ENCODE data around the gene DNMT3L. TPM values are rescaled to one million over a fixed set of nuclear protein-coding genes. Genes with fewer than 3 reads are reported as not detected.

DNMT3L gene
- total and polyA plus RNA-seq, 2 experiments from 2014 or later: 0.27 TPM; not detected in 1

- TF ChIP-seq ZNF462 (CRISPR knock-in tag; IDR thresholded peaks at IDR 0.05): no peak
- TF ChIP-seq STAT1 (IDR thresholded peaks at IDR 0.05; ENCODE audit: unreplicated experiment): no peak
Observed at GRCh38 chr21:44299085-44299457, 37.4 kb upstream of the DNMT3L start (continued).

- H3K27ac Mint-ChIP-seq: no peak overlapping the region
- no peak for ATAC-seq
- Histone ChIP-seq H3K4me1 (ENCODE audit: insufficient read depth) (no peaks in the 10 kb centered on the region), H3K36me3 (ENCODE audit: insufficient read depth) (no peaks in the 10 kb centered on the region), H3K9me2 (ENCODE audit: insufficient read depth) (no peaks in the 10 kb centered on the region), H3K79me2 (replicated peaks; ENCODE audit: insufficient read depth) (0 out of 2 replicates have a peak, but pooled peaks cover 3% of the 10 kb centered on the region), H3K4me2 (no peak overlapping the region), H3K4me3 (no peak overlapping the region), H2AFZ (no peak overlapping the region), H4K20me1 (replicated peaks; ENCODE audit: insufficient read depth) (no peaks in the 10 kb centered on the region), H3F3A (replicated peaks; ENCODE audit: low read depth) (0 out of 2 replicates have a peak, but pooled peaks cover 4% of the 10 kb centered on the region), H3K27ac (ENCODE audit: low read depth) (no peak overlapping the region), H3K27me3 (ENCODE audit: insufficient read depth) (peaks cover 10% of the 10 kb centered on the region; the same call in 1 of the 2 replicates)
- no peak for DNase-seq (ENCODE audit: low spot score)
- peak overlapping the region; percentile 30; the same call in 2 of the 3 replicates for H3K4me3 Mint-ChIP-seq
- peaks cover 4% of the 10 kb centered on the region; the same call in 2 of the 3 replicates for H3K4me1 Mint-ChIP-seq
- H3K27me3 Mint-ChIP-seq (ENCODE audit: insufficient read depth, low read depth, poor library complexity): peaks cover 10% of the 10 kb centered on the region
- no peaks in the 10 kb centered on the region for H3K36me3 Mint-ChIP-seq (ENCODE audit: low read depth)
- no peaks in the 10 kb centered on the region for H3K9me3 Mint-ChIP-seq
- TF ChIP-seq STAT1 (IDR thresholded peaks at IDR 0.05; ENCODE audit: unreplicated experiment): no peak
- TF ChIP-seq ZNF331 (CRISPR knock-in tag; IDR thresholded peaks at IDR 0.05; ENCODE audit: low read depth): no peak
- no peak for TF ChIP-seq ZNF114 (CRISPR knock-in tag; IDR thresholded peaks at IDR 0.05)
- no peak for TF ChIP-seq POLR2AphosphoS5 (IDR thresholded peaks at IDR 0.05; ENCODE audit: low read depth)
- TF ChIP-seq JUNB (IDR thresholded peaks at IDR 0.05; ENCODE audit: unreplicated experiment): no peak
- TF ChIP-seq ETS1 (IDR thresholded peaks at IDR 0.05): no peak
- no peak for TF ChIP-seq REST (IDR thresholded peaks at IDR 0.05; ENCODE audit: unreplicated experiment)
- TF ChIP-seq CREB1 (CRISPR knock-in tag; IDR thresholded peaks at IDR 0.05; ENCODE audit: low read depth): no peak
Observed at GRCh38 chr21:44298301-44298700, 36.6 kb upstream of the DNMT3L start.

All from GM23338 (cell line).